IPS-11a (cell line): ENCODE results near the gene RNF215.
A peak's percentile ranks its signal among the peaks of the same experiment; 100 is the strongest.

Source experiments
- H3K4me3 ChIP-seq: one replicate; pipeline ENCODE4 v1.5.1; 2013; ENCODE audit warnings: low read depth, low read length, control low read depth

The RNF215 gene

GRCh38 chr22:30386960-30387827 is at the start of gene RNF215:
Gene RNF215 (minus strand): TSS chr22:30387411. CDS start chr22:30387313, 98 bp downstream.
- peak within 1 kb of the TSS; percentile 45 for H3K4me3 ChIP-seq

- H3K4me3 ChIP-seq: no peak overlapping the region
These were observed 49.0 kb upstream of the RNF215 start for GRCh38 chr22:30436196-30436595.

DNA sequence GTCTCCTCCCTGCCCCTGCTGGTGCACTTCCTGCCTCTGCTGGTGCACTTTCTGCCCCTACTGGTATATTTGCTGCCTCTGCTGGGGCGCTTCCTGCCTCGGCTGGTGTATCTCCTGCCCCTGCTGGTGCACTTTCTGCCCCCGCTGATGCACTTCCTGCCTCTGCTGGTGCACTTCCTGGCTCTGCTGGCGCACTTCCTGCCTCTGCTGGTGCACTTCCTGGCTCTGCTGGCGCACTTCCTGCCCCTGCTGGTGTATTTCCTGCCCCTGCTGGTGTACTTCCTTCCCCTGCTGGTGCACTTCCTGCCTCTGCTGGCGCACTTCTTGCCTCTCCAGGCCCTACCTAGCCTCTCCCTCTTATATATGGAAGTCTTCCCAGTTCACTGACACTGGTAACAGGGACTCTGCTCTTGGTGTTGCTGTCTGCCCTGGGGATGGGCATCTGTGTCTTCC is 48.5 kb upstream of the RNF215 start:
- no peak overlapping the region for H3K4me3 ChIP-seq

- no peak overlapping the region for H3K4me3 ChIP-seq
These were observed 47.6 kb upstream of the RNF215 start for GRCh38 chr22:30434843-30435242.

DNA sequence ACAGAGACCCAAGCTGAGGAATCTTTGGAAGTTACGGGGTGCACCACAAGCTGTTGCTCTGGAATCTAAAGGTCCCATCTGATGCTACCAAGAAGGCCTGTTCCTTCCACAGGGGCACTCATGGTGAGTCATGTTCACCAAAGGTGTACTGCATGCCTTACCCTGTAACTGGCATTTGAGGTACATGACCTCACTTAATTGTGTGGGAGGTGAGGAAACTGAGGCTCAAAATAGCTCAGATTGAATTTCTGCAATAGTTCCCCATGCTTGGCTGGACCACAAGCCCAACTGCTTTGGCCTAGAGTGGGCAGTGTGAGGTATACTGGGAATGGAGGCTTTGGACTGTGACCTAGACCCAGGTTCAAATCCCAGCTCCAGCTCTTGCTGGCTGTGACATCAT is 46.6 kb upstream of the RNF215 start:
- no peak overlapping the region for H3K4me3 ChIP-seq

GRCh38 chr22:30433227-30433626 is 46.0 kb upstream of the RNF215 start:
- no peak overlapping the region for H3K4me3 ChIP-seq

- H3K4me3 ChIP-seq: no peak overlapping the region
These were observed 45.3 kb upstream of the RNF215 start for GRCh38 chr22:30432520-30432919.

GRCh38 chr22:30432096-30432495 is 44.9 kb upstream of the RNF215 start:
- no peak overlapping the region for H3K4me3 ChIP-seq

- no peak overlapping the region for H3K4me3 ChIP-seq
These were observed 43.7 kb upstream of the RNF215 start for GRCh38 chr22:30430933-30431332.

DNA sequence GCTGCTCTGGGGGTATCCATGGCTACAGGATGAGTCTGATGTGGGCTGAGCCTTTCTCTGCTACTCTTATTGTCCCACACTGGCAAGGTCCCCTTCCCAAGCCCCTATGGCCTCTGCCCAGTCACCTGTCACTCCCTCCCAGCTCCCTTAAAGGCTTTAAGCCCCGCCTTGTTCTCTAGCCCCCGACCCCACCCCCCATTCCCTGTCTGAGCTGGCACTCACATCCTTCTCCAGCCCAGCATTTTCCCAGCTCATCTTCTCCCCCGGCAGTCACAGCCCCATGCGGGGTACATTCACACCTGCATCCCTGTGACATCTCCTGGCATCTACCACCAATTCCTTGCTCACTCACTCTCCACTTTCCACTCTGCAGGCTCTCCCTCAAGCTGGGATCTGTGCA is 42.7 kb upstream of the RNF215 start:
- H3K4me3 ChIP-seq: no peak overlapping the region

- no peak overlapping the region for H3K4me3 ChIP-seq
These were observed 40.7 kb upstream of the RNF215 start for GRCh38 chr22:30427871-30428270.

GRCh38 chr22:30426388-30427353 is 39.5 kb upstream of the RNF215 start:
- H3K4me3 ChIP-seq: peak overlapping the region; percentile 79

DNA sequence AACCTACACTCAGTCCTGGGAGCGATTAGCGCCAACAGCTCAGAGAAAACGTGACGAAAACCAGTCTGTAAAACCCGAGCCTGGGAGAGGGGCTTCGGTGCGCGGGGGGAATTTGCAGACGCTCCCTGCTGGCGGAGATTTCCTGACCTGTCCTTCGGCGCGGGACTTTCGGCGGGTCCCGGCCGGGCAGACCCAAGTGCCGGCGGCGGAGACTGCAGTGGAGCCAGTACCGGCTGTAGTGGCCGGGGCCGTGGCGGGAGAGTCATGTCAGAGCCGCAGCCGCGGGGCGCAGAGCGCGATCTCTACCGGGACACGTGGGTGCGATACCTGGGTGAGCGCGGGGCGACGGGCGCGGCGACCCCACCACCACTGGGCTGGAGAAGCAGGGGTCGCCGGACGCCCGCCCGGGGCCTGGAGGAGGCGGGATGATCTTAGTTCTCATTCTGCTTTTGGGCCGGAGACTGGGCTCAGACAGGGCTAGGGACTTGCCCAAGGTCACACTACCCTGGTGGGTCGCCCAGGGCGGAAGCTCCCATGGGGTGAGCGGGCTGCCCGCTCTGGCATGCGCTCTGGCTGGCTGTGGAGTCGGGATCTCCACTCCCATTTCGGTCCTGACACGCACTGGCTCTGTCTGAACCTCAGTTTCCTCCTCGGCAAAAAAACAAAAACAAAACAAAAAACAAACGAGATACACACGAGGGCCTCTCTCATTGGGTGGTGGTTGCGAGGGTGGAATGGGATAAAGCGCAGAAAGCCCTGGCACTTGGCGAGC is 38.6 kb upstream of the RNF215 start, which contains the start of gene MTFP1:
Gene MTFP1, plus strand, starts transcription at position 153 of the 772 bp plus-strand sequence. Its CDS starts 112 bp downstream, at position 265.
- H3K4me3 ChIP-seq: peak within 1 kb of the TSS; percentile 79

- H3K4me3 ChIP-seq: peak overlapping the region; percentile 79
These were observed 38.1 kb upstream of the RNF215 start for GRCh38 chr22:30425327-30425615.

- peak overlapping the region; percentile 38 for H3K4me3 ChIP-seq
These were observed 37.5 kb upstream of the RNF215 start for GRCh38 chr22:30424534-30425326.

GRCh38 chr22:30423959-30424533 is 36.8 kb upstream of the RNF215 start:
- peak overlapping the region; percentile 74 for H3K4me3 ChIP-seq

DNA sequence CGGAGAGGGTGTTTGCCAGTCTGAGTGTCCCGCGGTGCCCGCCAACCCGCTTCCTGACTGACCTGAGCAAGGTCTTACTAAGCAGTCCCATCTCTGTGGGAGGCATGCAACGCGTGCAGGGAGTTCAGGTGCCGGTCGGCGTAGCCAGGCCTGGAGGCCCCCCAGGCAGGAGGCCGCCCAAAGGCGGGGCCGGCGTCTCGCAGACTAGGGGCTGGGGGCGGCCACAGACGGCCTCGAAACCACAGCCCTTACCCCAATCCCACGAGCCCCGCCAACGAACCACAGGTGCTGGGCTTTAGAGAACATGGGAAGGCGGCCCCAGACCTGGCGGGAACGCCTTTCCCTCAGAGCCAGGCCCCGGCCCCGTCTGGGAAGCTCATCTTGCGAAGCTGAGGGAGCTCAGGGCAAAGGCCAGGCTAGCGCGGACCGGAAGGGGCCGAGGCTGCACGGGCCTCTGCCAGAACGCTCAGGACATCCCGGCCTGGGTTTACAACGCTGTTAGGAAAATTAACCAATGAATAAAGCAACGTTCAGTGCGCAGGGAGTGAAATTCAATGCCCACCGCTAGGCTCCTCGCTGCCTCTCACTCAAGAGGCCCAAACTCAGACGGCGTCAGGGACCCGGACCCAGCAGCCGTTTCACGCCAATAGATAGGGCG is 36.2 kb upstream of the RNF215 start:
- peak overlapping the region; percentile 74 for H3K4me3 ChIP-seq

DNA sequence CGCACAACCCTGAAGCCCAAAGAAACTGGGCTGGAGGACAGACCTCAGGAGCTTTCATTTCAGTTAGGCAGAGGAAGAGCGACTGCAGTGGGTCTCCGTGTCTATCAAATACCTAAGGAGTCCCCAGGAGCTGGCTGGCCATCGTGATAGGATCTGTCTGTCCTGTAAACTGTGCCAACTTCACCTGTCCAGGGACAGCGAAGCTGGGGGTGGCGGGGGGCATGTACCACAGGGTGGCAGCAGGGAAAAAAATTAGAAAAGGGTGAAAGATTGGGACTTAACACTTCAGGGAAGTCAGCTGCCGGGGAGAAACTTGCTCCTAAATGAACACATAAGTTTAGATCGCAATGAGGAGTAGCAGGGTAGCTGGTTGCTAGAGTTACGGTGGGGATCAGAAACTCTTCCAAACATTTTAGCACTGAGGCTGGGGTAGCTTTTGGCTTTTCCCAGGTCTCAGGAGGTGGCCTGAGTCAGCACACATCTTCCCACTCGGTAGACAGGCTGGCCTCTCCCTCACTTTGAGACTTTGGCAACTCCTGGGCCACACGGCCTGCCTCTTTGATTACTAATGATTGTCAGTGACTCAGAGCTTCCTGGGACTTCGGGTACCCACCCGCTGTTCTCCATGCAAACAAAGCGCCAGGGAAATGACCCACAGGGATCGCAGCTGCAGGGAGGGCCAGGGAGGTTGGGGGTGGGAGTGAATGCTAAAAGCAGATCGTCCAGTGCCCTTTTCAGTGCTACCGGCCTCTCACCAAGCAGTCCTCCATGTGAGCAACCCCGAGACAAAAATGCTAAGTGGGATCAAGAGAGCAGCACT is 35.5 kb upstream of the RNF215 start:
- peak overlapping the region; percentile 74 for H3K4me3 ChIP-seq
